HepG2 (cell line): Measurements from ENCODE around the gene ZSCAN1.
"Not testable (repeated sequence)": the region's sequence is repeated elsewhere in the genome, so short reads cannot be mapped to it uniquely, and the experiment has no call there.

Experiments
- FOXK1 ChIP-seq: sonication (generic); formaldehyde crosslinking; IDR thresholded peaks from 2 replicates; pipeline ENCODE4 v1.4.0; 2020; ENCODE audit warnings: low read depth, missing genetic modification reagents, borderline replicate concordance
- TF ChIP-seq, protein P1 (sequence below): sonication (generic); formaldehyde crosslinking; IDR thresholded peaks from 2 replicates; pipeline ENCODE4 v1.5.0; 2020; ENCODE audit warnings: mild to moderate bottlenecking, missing genetic modification reagents, moderate library complexity

GRCh38 chr19:58008877-58009276, 24.9 kb upstream of the ZSCAN1 start:
- TF ChIP-seq, protein P1, sequence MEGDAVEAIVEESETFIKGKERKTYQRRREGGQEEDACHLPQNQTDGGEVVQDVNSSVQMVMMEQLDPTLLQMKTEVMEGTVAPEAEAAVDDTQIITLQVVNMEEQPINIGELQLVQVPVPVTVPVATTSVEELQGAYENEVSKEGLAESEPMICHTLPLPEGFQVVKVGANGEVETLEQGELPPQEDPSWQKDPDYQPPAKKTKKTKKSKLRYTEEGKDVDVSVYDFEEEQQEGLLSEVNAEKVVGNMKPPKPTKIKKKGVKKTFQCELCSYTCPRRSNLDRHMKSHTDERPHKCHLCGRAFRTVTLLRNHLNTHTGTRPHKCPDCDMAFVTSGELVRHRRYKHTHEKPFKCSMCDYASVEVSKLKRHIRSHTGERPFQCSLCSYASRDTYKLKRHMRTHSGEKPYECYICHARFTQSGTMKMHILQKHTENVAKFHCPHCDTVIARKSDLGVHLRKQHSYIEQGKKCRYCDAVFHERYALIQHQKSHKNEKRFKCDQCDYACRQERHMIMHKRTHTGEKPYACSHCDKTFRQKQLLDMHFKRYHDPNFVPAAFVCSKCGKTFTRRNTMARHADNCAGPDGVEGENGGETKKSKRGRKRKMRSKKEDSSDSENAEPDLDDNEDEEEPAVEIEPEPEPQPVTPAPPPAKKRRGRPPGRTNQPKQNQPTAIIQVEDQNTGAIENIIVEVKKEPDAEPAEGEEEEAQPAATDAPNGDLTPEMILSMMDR (CRISPR knock-in tag): not testable (repeated sequence)
- TF ChIP-seq FOXK1 (CRISPR knock-in tag): not testable (repeated sequence)
